Stimulated activated CD8-positive, alpha-beta memory T cell treated with anti-CD3 and anti-CD28 coated beads, Interleukin-12 subunit alpha, Interleukin-12 subunit beta, amount 100 ng/mL, for 24 hours (primary cell): Measurements from ENCODE around the gene AGBL1.
"Not testable (repeated sequence)": the region's sequence is repeated elsewhere in the genome, so short reads cannot be mapped to it uniquely, and the experiment has no call there.

Source experiments
- DNase-seq: peaks from one replicate; pipeline ENCODE4 v3.0.0-alpha.2; 2020; ENCODE audit errors: extremely low read depth

AGBL1 gene

DNA sequence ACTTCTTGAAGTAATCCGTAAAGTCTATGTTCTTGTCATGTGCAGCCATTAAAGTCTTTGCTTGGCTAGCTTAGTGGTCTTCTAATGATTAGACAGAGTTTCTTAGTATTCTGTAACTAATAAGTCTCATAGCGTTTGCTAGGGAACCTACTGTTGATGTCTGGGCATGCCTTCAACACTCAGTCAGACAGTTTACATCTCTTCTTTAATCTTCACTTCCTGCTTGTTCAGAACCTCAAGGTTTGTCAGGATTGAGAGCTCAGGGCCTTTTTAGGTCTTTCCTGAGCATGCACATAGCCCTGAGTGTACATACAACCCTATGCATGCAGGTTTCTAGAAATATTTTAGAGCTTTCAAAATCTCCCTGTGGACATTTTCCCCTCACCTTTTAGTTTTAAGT lies 426.3 kb downstream of the AGBL1 start:
- DNase-seq, result no peak

DNA sequence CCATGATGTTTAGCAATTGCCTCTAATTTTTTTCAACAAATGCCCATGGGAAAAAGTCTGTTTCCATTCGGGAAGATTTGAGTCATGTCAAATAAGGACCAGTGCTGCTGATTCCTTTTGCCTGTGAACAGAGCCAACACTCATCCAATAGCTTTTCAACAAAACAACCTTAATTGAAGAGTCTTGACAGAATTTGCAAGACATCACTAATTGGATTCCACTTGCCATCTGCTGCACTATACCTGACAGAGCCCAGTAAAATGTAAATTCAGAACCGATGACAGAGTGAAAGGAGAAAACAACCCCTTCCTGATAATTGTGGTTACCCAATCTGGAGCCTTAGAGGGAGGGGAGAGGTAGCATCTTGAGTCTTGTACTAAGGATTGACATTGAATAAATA lies 426.7 kb downstream of the AGBL1 start:
- no peak for DNase-seq

DNA sequence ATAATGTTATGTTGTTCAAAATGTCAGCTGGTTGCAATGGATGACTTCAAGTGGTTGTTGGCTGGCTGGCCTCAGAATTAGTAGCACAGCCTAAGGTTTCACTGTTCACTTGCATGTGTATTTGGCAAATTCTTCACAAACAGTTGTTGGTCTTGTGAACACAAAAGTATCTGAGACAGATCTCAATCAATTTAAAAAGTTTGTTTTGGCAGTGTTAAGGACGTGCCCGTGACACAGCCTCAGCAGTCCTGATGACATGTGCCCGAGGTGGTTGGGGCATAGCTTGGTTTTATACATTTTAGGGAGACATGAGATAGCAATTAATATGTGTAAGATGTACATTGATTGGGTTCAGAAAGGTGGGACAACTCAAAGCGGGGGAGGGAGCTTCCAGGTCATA lies 436.0 kb downstream of the AGBL1 start:
- DNase-seq, result no peak

DNA sequence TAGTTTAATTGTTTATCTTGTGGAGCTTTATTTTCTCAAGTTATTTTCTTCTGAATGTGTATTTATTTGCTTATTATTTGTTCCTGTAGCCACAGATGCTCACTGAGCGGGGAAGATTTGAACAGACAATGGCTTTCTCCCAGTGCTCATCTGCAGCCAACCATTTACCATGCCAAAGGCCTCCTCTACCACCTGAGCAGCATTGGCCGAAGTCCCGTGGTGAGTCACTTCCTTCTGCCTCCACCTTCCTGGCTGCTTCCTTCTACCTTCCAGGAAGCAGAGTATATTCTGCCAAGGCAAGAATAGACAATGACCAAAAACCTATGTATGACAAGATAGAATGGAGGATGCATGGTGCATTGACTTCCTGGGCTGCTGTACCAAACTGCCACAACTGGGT lies 443.1 kb downstream of the AGBL1 start:
- no peak for DNase-seq

DNA sequence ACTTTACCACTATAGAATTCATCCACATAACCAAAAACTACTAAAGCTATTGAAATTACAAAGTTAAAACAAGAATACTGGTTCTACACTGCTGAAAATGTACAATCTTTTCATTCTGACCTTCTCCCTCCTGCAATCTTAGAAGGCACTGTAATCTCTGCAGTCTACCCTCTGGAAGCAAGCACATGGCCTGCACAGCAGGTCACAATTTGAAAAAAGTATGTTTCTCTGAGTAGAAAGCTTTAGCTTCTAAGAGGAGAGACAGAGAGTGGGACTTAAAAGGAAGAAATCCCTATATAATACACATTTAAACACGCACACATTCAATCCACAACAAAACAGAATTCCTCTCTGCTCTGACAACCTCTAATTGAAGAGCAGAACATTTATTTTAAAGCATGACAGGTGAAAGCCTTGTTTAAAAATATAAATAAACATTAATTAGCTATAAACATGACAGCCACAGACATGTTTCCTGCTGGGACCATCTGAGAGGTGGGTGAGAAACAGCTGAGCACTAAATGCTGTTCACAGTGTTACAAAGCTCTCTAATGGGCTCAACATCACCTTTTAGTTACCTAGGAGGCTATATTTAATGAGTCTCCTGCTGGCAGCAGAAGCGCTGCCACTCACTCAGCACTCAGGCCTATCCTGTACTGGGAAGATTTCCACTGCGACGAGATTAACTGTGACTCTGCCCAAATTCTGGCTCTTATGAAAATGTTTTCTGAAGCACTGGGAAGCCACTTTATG lies 447.4 kb downstream of the AGBL1 start:
- no peak for DNase-seq

DNA sequence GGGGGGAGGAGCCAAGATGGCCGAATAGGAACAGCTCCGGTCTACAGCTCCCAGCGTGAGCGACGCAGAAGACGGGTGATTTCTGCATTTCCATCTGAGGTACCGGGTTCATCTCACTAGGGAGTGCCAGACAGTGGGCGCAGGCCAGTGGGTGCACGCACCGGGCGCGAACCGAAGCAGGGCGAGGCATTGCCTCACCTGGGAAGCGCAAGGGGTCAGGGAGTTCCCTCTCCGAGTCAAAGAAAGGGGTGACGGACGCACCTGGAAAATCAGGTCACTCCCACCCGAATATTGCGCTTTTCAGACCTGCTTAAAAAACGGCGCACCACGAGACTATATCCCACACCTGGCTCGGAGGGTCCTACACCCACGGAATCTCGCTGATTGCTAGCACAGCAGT lies 448.4 kb downstream of the AGBL1 start:
- DNase-seq, result not testable (repeated sequence)

DNA sequence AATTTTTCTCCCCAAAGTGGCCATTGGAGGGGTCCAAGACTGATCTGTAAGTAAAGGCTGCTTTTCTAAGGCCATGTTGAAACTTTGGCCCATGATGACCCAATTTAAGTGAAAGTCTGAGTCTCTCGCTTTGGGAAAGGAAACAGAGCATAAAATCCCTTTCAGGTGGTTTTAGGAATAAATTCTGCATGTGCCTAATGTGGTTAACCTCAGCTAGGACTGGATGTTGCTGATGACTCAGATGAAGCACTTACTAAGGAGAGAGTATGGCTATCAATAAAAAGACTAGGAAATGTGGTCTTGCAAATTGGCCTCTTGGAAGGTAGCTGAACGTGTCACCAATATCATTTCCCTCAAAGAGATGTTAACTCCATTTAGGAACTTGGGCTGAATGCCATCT lies 458.5 kb downstream of the AGBL1 start:
- no peak for DNase-seq

DNA sequence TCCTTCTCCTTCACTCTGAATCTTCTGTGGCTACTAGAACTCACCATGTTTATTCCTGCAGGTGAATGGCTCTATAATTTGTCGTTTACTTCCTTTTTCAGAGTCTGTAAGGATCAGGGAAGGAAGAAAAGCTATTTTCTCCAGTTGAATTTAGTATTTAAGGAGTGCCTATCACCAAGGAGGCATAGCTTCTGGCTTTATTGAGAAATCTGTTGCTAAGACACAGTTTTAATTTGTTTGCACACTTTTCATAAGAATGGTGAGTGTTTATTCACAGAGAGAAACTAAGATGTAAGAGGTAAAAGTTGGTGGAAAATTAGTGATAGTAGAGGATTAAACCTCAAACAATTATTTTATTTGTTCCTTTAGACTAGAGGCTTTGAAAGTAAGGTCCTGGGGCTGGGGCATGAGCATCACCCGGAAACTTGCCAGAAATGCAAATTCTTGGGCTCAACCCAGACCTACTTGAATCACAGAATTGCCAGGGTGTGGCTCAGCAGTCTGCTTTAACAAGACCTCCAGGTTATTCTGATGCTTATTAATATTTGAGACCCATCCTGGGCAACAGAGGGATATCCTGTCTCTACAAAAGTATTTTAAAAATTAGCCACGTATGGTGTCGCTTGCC lies 461.3 kb downstream of the AGBL1 start:
- no peak for DNase-seq

DNA sequence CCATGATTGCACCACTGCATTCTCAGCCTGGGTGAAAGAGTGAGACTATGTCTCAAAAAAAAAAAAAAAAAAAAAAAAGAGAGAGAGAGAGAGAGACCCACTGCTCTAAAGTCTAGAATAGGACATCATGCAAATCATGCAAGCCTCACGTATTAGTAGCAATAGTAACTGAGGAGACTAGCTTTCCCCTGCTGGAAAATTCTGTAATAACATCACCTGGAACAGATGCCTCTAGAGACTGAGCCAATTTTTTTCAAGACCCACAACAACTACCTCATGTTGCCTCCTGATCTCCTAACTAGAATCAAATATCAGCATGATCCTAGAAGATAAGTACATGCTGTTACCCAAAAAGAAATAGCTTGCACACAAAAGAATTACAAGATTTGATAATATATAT lies 461.9 kb downstream of the AGBL1 start:
- no peak for DNase-seq

DNA sequence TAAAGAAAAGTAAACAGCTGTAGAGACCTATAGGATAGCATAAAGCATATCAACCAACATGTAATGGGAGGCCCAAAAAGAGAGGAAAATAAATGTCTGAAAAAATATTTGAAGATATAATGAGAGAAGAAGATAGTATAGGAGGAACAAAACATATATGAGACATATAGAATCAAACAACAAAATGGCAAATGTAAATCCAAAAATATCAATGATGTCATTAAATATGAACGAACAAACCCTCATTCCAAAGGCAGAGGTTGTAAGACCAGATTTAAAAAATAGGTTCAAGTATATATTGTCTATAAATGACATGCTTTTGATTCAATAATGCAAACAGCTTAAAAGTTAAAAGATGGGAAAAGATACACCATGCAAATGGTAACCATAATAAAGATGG lies 470.4 kb downstream of the AGBL1 start:
- DNase-seq, result no peak

DNA sequence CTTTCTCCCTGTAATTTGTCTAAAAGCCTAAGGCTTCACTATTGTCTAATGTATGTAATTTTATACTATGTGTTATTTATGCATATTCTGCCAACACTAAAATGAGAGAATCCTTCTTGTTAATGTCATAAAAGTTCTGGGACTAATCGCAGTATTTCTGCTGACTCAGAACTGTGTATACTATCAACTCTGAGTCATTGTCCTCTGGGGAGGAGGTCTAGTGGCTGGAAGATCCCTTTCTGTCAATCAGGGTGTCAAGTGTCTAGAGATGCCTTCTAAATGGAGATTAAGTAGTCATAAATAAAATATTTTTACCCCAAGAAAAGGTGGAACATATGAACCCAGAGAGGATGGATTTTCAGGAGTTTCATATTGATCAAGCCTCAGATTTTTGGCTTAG lies 473.4 kb downstream of the AGBL1 start:
- DNase-seq, result no peak

DNA sequence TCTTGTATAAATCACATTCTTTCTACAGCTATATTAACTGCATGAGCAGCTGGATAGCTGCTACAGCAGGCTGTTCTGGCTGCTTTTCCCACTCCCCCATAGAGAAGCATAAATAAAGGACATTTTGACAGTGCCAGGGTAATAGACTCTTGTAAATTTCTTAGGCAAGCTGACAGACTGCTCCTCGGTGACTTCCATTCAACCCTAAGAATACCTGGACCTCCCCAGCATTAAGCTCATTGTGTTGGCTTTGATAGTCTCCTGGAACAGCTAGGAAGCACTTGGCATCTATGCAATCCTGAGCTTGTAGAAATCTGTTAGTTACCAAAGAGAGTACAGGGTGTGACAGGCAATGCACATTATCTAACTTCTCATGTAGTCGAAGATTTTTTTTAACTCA lies 475.4 kb downstream of the AGBL1 start:
- DNase-seq, result no peak

DNA sequence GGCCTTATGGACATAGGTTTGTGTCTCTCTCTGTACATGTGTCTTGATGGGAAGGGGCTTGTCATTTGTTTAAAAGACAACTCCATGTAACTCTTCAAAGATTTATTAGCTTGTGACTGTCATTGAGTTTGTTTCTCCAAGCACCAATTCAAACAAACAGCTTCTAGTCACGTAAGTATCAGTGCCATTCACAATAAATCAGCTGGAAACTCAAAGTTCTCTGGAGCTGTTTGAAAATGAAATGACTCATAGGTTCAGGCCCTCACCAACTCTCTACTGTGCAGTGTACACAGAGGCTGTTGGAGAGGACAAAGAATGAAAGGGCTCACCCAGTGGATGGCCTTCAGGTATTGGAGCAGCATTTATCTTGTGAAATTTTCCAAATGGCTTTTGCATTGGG lies 476.3 kb downstream of the AGBL1 start:
- no peak for DNase-seq

DNA sequence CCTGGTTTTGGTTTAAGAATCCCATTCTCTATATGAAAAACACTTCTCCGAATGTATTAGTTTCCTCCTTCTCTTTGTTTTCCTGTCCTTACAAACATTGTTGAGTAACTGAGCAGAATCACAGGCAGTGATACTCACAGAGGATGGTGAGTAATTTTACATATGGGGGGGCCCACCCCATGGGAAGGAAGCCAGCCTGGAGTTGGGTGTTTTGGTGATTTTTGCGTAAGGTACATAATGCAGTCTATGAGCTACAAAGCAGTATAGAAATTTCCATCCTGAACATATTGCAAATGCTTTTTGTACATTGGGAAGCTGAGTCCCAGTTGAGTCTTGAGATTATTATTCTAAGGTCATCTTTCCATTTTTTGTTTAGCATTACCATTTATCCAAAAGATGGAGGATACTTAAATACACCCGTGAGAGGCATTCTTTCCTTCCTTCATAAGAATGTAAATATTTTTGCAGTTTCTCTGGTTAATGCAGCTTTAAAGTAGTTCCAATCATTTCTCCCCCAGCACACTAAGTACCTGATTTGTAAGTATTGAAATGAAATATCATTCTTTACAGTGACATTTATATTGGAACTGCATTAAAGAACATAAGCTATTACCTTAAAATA lies 476.8 kb downstream of the AGBL1 start:
- no peak for DNase-seq

DNA sequence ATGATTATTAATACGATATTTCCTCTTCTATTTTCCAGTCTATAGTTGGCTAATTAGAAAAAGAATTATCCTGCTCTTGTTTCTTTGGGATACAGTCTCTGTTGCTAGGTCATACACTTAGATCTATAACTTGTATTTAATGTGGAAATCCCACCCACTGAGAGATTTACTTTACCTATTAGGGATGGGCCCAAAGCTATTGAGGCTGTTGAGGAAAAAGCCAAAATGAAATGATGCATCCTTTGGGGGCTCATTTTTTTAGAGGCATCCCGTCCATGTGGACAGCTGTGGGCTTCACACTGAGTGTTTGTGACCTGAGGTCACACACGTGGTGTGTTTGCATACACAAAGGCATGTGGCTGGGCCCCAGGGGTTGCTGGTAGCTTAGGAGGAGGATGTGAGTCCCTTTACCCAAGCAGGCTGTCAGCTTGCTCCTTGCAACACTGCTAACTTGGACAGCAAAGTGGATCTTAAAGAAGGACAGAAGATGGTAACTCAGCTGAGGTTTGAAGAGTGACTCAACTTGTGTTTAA lies 477.4 kb downstream of the AGBL1 start:
- no peak for DNase-seq

DNA sequence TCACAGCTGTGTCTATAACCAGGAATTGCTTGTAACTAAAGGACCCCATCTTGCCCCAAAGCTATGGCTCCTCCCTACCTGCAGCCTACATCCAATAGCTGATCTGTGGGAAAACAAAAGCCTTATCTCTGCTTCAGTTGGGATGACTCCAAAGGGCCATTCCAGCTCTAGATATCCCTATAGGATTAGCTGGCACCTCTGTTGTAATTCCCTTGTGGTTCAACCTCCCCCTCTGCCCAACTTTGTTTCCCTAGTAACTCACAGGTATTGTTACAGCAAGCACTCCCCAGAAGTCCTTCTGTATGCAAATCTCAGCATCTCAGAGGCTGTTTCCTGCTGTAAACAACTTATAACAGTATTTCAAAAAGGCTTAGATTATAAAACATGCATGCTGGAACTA lies 478.6 kb downstream of the AGBL1 start:
- DNase-seq, result no peak

DNA sequence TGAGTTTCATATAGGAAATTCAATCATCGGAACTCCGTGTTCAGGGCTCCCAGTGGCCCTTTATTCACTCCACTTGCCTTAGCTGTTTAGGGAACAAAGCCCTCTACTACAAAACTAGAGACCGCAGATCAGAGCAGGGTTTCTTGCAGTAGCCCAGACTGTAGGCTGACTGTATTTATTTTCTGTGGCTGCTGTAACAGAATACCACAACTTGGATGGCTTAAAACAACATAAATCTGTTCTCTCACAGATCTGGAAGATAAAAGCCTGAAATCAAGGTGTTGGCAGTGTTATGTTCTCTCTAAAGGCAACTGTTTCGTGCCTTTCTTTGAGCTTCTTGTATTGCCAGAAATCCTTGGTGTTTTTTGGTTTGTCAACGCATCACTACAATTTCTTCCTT lies 479.0 kb downstream of the AGBL1 start:
- no peak for DNase-seq

DNA sequence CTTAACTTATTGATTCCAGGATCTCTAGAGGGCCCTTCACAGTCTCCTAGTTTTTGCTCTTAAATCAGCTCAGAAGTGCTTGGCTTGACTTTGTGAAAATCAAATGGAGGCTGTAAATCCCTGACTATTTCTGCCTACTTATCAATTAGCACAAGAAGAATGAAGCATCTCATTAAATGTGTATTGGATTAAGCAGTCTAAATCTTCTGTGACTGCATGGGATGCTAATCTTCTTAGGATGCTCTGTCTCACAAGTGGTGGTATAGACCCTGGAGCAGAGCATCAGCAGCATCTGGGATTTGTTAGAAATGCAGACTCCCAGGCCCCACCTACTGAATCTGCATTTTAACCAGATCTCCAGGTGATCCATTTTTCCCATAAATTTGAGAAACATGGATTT lies 488.7 kb downstream of the AGBL1 start:
- DNase-seq, result no peak

DNA sequence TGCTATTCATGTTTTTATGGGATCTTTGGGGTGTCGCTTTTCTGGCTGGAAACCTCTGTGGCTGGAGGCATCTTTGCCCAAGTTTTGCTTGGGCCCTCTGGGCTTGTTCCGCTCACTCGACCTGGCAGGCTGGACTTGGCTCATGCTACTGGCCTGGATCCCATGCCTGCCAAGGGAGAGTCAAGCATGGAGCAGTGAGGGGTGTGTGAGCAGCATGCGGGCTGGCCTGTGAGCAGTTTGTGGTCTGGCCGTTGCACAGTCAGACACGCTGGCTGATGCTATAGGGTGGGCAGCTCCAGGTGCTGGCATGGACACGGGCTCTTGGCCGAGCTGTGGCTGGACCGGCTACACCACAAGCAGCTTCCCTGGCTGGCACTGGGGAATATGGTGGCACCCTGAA lies 491.1 kb downstream of the AGBL1 start:
- no peak for DNase-seq

DNA sequence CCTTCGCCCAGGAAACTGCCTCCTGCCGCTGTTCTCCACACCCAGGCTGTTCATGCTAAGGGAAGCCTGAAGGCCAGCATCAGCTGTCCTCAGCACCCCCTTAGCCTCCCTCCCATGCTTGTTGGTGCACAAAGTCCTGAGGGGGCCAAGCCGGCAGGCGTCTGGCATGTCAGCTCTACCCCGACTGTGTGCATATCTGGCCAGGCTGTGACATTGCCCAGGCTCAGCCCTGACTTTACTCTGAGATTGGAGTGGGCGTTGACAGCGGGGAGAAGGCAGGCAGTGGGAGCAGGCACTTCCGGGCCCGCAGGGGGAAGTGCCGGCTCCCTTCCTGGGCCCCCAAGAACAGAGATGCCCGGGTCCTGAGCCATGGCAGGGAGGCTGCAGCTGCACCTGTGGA lies 492.2 kb downstream of the AGBL1 start:
- no peak for DNase-seq

DNA sequence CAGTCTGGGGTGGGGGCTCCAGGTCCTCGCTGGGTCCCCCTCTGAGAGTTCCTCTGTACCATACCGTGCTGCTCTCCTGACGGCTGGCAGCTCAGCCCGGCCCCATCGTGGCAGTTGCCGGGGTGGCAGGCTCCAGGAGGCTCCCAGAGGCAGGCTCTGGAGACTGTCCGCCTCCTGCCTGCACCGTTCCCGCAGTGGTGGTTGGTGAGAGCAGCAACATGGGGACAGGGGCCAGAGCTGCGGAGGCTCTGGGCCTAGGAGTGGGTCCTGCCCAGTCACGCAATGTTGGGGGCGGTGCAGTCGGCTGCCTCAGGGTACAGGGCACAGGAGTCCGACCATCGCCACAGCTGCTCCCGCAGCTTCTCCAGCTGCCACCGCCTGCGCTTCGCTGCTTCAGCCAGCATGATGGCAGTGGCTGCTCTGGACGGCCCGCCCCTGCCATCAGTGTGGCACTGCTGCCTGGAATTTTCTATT lies 492.7 kb downstream of the AGBL1 start:
- no peak for DNase-seq

DNA sequence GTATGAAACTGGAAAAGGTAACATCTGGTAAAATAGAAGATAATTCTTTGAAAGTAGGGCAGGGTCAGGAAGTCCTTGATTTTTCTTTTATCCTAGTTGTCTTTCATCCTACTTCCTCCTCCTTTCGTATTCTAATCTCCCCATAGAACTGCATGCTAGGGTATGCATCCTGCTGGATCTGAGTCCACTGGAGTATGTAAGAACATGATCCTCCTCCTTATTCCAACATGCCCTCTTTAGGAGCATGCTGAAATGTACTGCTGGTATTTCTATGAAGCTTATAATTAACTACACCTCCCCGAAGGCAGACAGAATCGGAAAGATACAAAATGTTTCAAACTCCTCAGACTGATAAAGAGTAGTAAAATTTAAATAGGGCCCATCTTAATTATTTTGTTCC lies 493.8 kb downstream of the AGBL1 start:
- DNase-seq, result no peak

DNA sequence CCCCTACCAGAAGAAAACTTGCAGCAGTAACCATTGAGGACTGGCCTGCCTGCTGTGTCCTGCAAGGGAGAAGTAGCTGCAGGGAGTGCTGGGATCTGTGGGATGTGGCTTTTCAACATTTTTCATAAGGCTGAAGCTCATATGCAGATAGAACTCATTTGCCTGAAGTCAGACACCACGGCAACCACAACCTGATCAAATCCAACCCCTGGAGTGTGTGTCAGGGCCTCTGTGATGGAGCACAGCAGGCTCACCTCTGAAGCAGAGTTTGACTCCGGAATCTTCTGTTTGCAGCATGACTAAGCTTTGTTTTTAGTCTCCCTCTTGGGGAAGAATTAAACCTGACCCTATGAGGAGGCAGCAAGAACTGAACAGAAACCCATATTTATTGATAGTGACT lies 508.7 kb downstream of the AGBL1 start:
- no peak for DNase-seq
